Natural killer cell (primary cell): Measurements from ENCODE around the gene TGM6. TPM values are rescaled to one million over a fixed set of nuclear protein-coding genes. Genes with fewer than 3 reads are reported as not detected.

Experiments used
- ATAC-seq, 3 donors: fragments of 150-1000 bp in 2 of 3; fragments of 200-7000 bp in 1 of 3; cut with Tn5 transposase; 1 replicate in 1 of 3; 2 replicates in 2 of 3; pipeline ENCODE4 v1.10.0; 2021; ENCODE audit warnings: mild to moderate bottlenecking in 2 of 3, moderate library complexity in 2 of 3
- DNase-seq, 2 donors: peaks; one replicate each; pipeline versions ENCODE4 v3.0.0 to v3.0.0-alpha.2; 2013 to 2021; ENCODE audit warnings: mixed read lengths in 1 of 2
- H3K27ac ChIP-seq: one replicate; pipeline ENCODE4 v1.5.1; 2013; ENCODE audit warnings: mild to moderate bottlenecking, low read length
- H3K27me3 ChIP-seq: one replicate; pipeline ENCODE4 v1.6.1; 2013; ENCODE audit warnings: low read length; ENCODE audit not compliant: control insufficient read depth, insufficient read depth
- H3K36me3 ChIP-seq: one replicate; pipeline ENCODE4 v1.6.1; 2013; ENCODE audit warnings: low read length; ENCODE audit not compliant: control insufficient read depth, insufficient read depth
- H3K4me1 ChIP-seq: one replicate; pipeline ENCODE4 v1.6.1; 2013; ENCODE audit warnings: low read length; ENCODE audit not compliant: control insufficient read depth, insufficient read depth
- H3K4me3 ChIP-seq: one replicate; pipeline ENCODE4 v1.5.1; 2013; ENCODE audit warnings: low read length
- H3K9me3 ChIP-seq: one replicate; pipeline ENCODE4 v1.6.1; 2013; ENCODE audit warnings: low read length; ENCODE audit not compliant: control insufficient read depth, insufficient read depth
- H3K27ac Mint-ChIP-seq, 2 donors: one replicate each; pipeline ENCODE4 v1.8.0; 2022; ENCODE audit warnings: mild to moderate bottlenecking in 2 of 2, mixed read lengths in 2 of 2, moderate library complexity in 1 of 2
- H3K27me3 Mint-ChIP-seq, 2 donors: one replicate each; pipeline ENCODE4 v1.8.0; 2022; ENCODE audit warnings: low read depth in 2 of 2, mixed read lengths in 2 of 2
- H3K36me3 Mint-ChIP-seq: one replicate; pipeline ENCODE4 v1.8.0; 2022; ENCODE audit warnings: mixed read lengths
- H3K4me1 Mint-ChIP-seq, 2 donors: one replicate each; pipeline ENCODE4 v1.8.0; 2022; ENCODE audit warnings: mixed read lengths in 2 of 2
- H3K4me3 Mint-ChIP-seq: one replicate; pipeline ENCODE4 v1.8.0; 2022; ENCODE audit warnings: mild to moderate bottlenecking, moderate library complexity, mixed read lengths
- H3K9me3 Mint-ChIP-seq, 2 donors: one replicate each; pipeline ENCODE4 v1.8.0; 2022; ENCODE audit warnings: mixed read lengths in 2 of 2
- WGBS: methylation state at CpG from one replicate; pipeline ENCODE4 v1.1.7; 2013; ENCODE audit warnings: missing lambda C conversion rate; ENCODE audit not compliant: insufficient coverage; 5-methylcytosine and 5-hydroxymethylcytosine counted together
- intact Hi-C: fragments of 100-400 bp; cut with micrococcal nuclease; formaldehyde crosslinking; loops from one replicate; pipeline ENCODE4 v1.14.2; 2022
- total RNA-seq, 4 donors: library from RNA; stranded (reverse); fragments of 120-200 nt in 1 of 4; gene quantifications; one replicate each; pipeline versions ENCODE4 v1.2.3 to v1.2.4, GENCODE V29; 2013 to 2022
- TF ChIP-seq, protein P1 (sequence below): fragments of 200-600 bp; IDR thresholded peaks from one replicate; pipeline ENCODE4 v1.8.0; 2022; ENCODE audit warnings: antibody characterized with exemption

Gene TGM6
- total RNA-seq, 3 donors from 2014 or later (not counting 1 experiment from before 2014, with no cell fraction given): not detected

DNA sequence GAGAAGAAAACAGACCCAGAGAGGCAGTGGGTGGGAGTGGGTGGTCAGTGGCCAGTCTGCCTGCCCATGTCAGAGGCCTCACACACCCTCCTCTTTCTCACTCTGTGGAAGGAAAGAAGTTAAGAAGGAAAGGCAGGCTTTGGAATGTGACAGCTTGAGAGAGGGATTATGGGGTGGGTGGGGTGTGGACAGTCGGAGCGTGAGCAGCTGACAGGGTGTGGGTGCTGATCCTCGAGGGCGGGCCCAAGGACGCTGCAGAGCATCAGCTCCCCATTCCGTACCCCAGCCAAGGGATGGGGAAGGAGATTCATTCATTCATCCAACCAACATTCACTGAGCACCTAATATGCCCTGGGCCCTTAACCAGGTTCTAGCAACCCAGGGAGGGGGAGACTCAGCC, 4.8 kb downstream of the TGM6 start:
- Histone ChIP-seq H3K36me3 (no peaks in the 10 kb centered on the region), H3K27me3 (no peaks in the 10 kb centered on the region), H3K27ac (no peak overlapping the region), H3K9me3 (peaks cover 17% of the 10 kb centered on the region), H3K4me3 (no peak overlapping the region), H3K4me1 (no peaks in the 10 kb centered on the region)
- Mint-ChIP-seq H3K9me3 (no peaks in the 10 kb centered on the region), H3K4me3 (no peak overlapping the region), H3K36me3 (no peaks in the 10 kb centered on the region), H3K27ac (no peak overlapping the region), H3K4me1 (no peaks in the 10 kb centered on the region), H3K27me3 (peaks cover 8 to 10% of the 10 kb centered on the region in 2 donors)
- no peak for DNase-seq
- ATAC-seq: no peak
- WGBS: 86% methylated on average over 6 of the region's 6 CpGs
- intact Hi-C loops: no loop called here
- TF ChIP-seq, protein P1, sequence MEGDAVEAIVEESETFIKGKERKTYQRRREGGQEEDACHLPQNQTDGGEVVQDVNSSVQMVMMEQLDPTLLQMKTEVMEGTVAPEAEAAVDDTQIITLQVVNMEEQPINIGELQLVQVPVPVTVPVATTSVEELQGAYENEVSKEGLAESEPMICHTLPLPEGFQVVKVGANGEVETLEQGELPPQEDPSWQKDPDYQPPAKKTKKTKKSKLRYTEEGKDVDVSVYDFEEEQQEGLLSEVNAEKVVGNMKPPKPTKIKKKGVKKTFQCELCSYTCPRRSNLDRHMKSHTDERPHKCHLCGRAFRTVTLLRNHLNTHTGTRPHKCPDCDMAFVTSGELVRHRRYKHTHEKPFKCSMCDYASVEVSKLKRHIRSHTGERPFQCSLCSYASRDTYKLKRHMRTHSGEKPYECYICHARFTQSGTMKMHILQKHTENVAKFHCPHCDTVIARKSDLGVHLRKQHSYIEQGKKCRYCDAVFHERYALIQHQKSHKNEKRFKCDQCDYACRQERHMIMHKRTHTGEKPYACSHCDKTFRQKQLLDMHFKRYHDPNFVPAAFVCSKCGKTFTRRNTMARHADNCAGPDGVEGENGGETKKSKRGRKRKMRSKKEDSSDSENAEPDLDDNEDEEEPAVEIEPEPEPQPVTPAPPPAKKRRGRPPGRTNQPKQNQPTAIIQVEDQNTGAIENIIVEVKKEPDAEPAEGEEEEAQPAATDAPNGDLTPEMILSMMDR: no peak

- no peaks in the 10 kb centered on the region for H3K36me3 Mint-ChIP-seq
- Histone ChIP-seq H3K4me3 (no peak overlapping the region), H3K36me3 (no peaks in the 10 kb centered on the region), H3K27ac (no peak overlapping the region), H3K4me1 (no peaks in the 10 kb centered on the region), H3K27me3 (no peaks in the 10 kb centered on the region), H3K9me3 (peaks cover 17% of the 10 kb centered on the region)
- DNase-seq: no peak
- 79% methylated on average over 4 of the region's 5 CpGs for WGBS
- H3K27ac Mint-ChIP-seq: no peak overlapping the region
- no peak for ATAC-seq
- TF ChIP-seq, protein P1: no peak
- intact Hi-C loops: no loop called here
- H3K4me1 Mint-ChIP-seq: no peaks in the 10 kb centered on the region
- H3K4me3 Mint-ChIP-seq: no peak overlapping the region
- no peaks in the 10 kb centered on the region for H3K9me3 Mint-ChIP-seq
- peaks cover 8 to 13% of the 10 kb centered on the region in 2 donors for H3K27me3 Mint-ChIP-seq
Measured at GRCh38 chr20:2386516-2387179, 5.9 kb downstream of the TGM6 start.

DNA sequence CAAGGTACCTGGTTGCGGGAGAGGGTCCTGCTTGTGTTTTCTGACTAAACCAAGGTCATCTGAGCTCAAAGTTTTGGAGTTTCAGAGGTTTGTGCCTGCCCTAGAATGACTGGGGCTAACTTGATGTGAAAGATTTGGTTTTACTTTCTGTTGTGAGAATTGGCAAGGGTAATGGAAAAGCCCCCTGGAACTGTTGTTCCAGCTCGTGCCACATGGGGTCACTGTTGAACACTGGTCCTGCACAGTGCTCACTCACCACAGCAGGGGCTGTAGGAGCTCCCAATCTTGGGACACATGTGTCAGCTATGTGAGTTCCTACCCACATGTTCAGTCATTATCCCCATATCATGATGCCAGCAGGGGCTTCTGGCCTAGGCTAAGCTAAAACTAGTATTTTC, 6.5 kb downstream of the TGM6 start:
- H3K9me3 Mint-ChIP-seq: no peaks in the 10 kb centered on the region
- TF ChIP-seq, protein P1: peak; percentile 12
- no peaks in the 10 kb centered on the region for H3K36me3 Mint-ChIP-seq
- no peak overlapping the region for H3K27ac Mint-ChIP-seq
- Histone ChIP-seq H3K4me1 (no peaks in the 10 kb centered on the region), H3K27me3 (no peaks in the 10 kb centered on the region), H3K4me3 (no peak overlapping the region), H3K27ac (no peak overlapping the region), H3K36me3 (no peaks in the 10 kb centered on the region), H3K9me3 (peaks cover 17% of the 10 kb centered on the region)
- peak in 1 of 2 donors; percentile 42 for DNase-seq
- no peak overlapping the region for H3K4me3 Mint-ChIP-seq
- ATAC-seq: peak; percentile 65 to 75 (median 70)
- H3K4me1 Mint-ChIP-seq: no peaks in the 10 kb centered on the region
- H3K27me3 Mint-ChIP-seq: peaks cover 8 to 13% of the 10 kb centered on the region in 2 donors
- intact Hi-C loops: no loop called here
- WGBS: 53% methylated on average over 2 of the region's 2 CpGs

DNA sequence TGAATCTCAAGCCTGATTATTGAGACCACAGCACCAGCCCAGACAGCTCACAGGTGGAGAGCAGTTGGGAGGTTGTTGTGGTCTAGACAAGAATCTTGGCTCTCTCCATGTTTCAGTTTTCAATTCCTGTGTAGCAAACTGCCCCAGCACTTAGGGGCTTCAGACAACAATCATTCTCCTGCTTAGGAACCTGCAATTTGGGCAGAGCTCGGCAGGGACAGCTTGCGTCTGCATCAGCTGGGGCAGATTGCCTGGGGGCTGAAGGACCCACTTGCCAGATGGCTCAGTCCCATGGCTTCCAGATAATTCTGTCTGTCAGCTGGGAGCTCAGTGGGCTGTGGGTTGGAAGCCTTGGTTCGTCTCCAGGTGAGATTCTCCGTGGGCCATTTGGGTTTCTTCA, 6.9 kb downstream of the TGM6 start:
- 96% methylated on average over 4 of the region's 4 CpGs for WGBS
- Histone ChIP-seq H3K36me3 (no peaks in the 10 kb centered on the region), H3K27ac (no peak overlapping the region), H3K4me1 (no peaks in the 10 kb centered on the region), H3K27me3 (no peaks in the 10 kb centered on the region), H3K4me3 (no peak overlapping the region), H3K9me3 (peaks cover 17% of the 10 kb centered on the region)
- Mint-ChIP-seq H3K36me3 (no peaks in the 10 kb centered on the region), H3K4me3 (no peak overlapping the region), H3K4me1 (no peaks in the 10 kb centered on the region), H3K27ac (no peak overlapping the region), H3K27me3 (peaks cover 8 to 13% of the 10 kb centered on the region in 2 donors), H3K9me3 (no peaks in the 10 kb centered on the region)
- DNase-seq (no peak), ATAC-seq (no peak)
- TF ChIP-seq, protein P1: no peak
- intact Hi-C loops: no loop called here
